Cardiac fibroblast (primary cell): ENCODE results near the gene ZNF101.
"Not testable (repeated sequence)": the region's sequence is repeated elsewhere in the genome, so short reads cannot be mapped to it uniquely, and the experiment has no call there.

Source experiments
- DNase-seq, 2 donors: peaks; one replicate each; pipeline versions ENCODE4 v3.0.0 to v3.0.0-alpha.2; 2010; ENCODE audit warnings: low read depth in 2 of 2
- H3K4me3 ChIP-seq, 2 donors: replicated peaks in 1 of 2; 1 replicate in 1 of 2; 2 replicates in 1 of 2; pipeline ENCODE4 v1.5.1; 2011; ENCODE audit warnings: low read depth in 2 of 2, low read length in 2 of 2, mild to moderate bottlenecking in 2 of 2, moderate library complexity in 1 of 2
- TF ChIP-seq, protein P1 (sequence below): IDR thresholded peaks from one replicate; pipeline ENCODE4 v1.5.1; 2011; ENCODE audit warnings: low read depth, mild to moderate bottlenecking, low read length, inconsistent platforms

The ZNF101 gene

GRCh38 chr19:19661675-19662251, 6.9 kb upstream of the ZNF101 start:
- H3K4me3 ChIP-seq: no peak overlapping the region
- DNase-seq: no peak
- TF ChIP-seq, protein P1, sequence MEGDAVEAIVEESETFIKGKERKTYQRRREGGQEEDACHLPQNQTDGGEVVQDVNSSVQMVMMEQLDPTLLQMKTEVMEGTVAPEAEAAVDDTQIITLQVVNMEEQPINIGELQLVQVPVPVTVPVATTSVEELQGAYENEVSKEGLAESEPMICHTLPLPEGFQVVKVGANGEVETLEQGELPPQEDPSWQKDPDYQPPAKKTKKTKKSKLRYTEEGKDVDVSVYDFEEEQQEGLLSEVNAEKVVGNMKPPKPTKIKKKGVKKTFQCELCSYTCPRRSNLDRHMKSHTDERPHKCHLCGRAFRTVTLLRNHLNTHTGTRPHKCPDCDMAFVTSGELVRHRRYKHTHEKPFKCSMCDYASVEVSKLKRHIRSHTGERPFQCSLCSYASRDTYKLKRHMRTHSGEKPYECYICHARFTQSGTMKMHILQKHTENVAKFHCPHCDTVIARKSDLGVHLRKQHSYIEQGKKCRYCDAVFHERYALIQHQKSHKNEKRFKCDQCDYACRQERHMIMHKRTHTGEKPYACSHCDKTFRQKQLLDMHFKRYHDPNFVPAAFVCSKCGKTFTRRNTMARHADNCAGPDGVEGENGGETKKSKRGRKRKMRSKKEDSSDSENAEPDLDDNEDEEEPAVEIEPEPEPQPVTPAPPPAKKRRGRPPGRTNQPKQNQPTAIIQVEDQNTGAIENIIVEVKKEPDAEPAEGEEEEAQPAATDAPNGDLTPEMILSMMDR: no peak

DNA sequence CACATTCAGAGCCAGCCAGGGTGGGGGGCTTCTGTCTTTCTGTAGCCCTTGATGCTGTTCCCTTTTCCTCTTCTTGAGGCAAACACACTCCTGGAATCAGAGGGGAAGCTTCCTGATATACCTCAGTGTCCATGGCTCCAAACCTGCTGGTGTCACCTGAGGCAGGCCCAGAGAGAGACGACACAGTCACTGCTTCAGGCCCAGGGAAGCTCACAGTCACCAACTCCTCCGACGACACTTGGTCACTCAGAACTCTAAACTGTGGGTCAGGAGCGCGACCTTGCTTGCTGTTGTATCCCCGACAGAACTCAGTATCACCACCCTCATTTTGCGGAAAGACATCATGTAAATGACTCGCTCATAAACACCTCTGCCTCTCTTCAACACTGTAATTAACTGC, 6.3 kb upstream of the ZNF101 start:
- no peak for DNase-seq
- H3K4me3 ChIP-seq: peak overlapping the region; percentile 99 to 100
- TF ChIP-seq, protein P1: no peak

GRCh38 chr19:19662871-19663255, 5.8 kb upstream of the ZNF101 start:
- TF ChIP-seq, protein P1: no peak
- peak; percentile 20 to 35 for DNase-seq
- H3K4me3 ChIP-seq: peak overlapping the region; percentile 99 to 100

GRCh38 chr19:19663256-19664120, 5.2 kb upstream of the ZNF101 start, which contains the start of gene ATP13A1:
ATP13A1 (minus strand) TSS chr19:19663676; CDS start chr19:19663666, 10 bp downstream.
- DNase-seq: peak; percentile 97 to 99
- TF ChIP-seq, protein P1: no peak
- peak within 1 kb of the TSS; percentile 99 to 100 for H3K4me3 ChIP-seq

- not testable (repeated sequence) for DNase-seq, H3K4me3 ChIP-seq
Observed at GRCh38 chr19:19665420-19665948, 3.2 kb upstream of the ZNF101 start.

DNA sequence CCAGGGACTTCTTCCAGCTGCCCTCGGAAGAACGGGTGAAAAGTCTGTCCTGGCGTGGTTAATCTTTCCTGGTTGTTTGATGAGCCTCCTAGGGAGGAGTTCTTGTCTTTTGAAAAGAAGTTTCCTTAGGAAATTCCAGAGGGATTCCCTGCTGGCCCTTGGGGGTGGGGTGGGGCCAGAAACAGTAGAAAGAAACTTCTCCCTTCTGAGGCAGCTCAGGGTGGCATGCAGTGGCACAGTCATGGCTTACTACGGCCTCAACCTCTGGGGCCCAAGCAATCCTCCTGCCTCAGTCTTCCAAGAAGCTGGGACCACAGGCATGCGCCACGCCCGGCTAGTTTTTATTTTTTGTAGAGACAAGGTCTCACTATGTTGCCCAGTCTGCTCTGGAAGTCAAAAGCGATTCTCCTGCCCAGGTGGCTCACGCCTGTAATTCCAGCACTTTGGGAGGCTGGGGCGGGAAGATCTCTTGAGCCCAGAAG, 1.5 kb downstream of the ZNF101 start:
- no peak for DNase-seq
- TF ChIP-seq, protein P1: no peak
- H3K4me3 ChIP-seq: peak overlapping the region in 1 of 2 donors; percentile 70

- DNase-seq: peak in 1 of 2 donors; percentile 17
- H3K4me3 ChIP-seq: no peak overlapping the region
- TF ChIP-seq, protein P1: no peak
Observed at GRCh38 chr19:19672816-19673215, 4.2 kb downstream of the ZNF101 start.
